ENCODE data around the gene PDCL2.

PDCL2 gene

DNA sequence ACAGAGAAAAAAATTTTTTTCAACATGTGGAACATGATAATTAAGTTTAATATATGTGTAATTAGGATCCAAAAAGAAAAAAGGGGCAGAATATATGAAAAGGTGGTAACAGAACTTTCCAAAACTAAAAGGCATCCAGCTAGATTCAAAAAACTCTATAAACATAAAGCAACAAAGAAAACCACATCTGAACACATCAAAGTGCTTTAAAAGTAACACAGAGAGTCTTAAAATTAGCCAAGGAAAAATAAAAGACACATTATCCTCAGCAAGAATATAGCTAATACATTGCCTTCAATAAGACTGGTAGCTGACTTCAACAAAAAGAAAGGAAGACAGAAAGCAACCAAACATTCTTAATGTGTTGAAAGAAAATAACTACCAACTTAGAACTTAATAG is 53.5 kb downstream of the PDCL2 start:
- no peak for DNase-seq (ENCODE audit: low read depth)

GRCh38 chr4:55534306-55534705 is 57.7 kb downstream of the PDCL2 start:
- DNase-seq (ENCODE audit: low read depth) = no peak

DNA sequence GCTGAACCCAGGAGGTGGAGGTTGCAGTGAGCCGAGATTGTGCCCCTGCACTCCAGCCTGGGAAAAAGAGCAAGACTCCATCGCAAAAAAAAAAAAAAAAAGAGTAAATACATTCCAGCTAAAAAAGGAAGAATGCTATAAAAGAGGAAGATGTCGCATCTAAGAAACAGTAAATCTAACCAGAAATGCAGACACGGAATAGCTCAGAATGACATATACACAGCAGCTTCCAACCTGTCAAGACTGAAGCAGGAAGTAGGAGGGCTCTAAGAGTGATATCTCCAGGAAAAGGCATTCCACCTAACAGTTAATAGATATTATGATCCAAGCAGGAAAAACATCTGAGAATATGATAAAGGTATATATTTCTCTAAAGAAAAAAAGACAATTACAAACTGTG is 61.4 kb downstream of the PDCL2 start:
- DNase-seq (ENCODE audit: low read depth) = no peak

GRCh38 chr4:55530167-55530566 is 61.9 kb downstream of the PDCL2 start:
- DNase-seq (ENCODE audit: low read depth) = no peak

DNA sequence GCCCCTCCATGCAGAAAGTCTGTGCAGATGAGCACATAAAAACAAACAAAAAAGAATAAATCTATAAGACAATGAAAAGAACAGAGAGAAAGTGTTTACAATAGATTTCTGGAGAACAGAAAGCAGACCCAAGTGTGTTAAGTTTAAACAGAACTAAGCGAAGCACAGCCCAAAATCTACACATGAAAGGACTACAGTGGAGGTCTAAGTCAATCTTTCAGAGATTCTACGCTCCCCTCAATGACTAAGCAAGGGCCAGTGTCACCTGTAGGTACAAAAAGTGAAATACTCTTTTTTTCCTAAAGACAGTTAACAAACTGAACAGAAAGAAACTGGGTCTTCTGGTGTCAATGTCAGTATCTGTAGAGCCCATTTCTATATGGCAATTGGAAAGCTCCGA is 63.6 kb downstream of the PDCL2 start:
- no peak for DNase-seq (ENCODE audit: low read depth)

DNA sequence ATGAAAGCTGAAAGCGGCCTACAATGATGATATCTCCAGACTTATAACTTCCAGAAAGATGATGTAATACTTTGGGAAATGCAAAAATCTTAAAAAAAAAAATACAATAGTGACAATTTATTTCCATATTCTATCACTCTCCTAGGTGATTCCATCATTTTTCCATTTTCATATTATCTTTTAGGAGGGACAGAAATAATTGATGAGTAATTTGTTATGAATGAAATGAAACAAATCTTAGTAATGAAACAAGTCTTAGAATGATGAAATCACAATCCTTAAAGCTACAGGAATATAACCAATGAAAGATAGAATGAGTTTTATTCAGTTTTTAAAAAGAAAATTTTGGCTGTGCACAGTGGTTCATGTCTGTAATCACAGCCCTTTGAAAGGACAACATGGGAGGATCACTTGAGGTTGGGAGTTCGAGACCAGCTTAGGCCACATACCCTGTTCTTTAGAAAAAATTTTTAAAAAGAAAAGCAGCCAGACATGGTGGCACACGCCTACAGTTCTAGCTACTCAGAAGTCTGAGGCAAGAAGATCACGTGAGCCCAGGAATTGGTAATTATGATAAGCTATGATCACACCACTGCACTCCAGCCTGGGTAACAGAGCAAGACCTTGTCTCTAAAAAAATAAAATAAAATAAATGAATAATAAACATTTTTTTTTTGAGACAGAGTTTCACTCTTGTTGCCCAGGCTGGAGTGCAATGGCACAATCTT is 67.0 kb downstream of the PDCL2 start:
- no peak for DNase-seq (ENCODE audit: low read depth)

- no peak for DNase-seq (ENCODE audit: low read depth)
Observed at GRCh38 chr4:55518442-55518841, 73.6 kb downstream of the PDCL2 start.

- no peak for DNase-seq (ENCODE audit: low read depth)
Observed at GRCh38 chr4:55517526-55518229, 74.4 kb downstream of the PDCL2 start.

- DNase-seq (ENCODE audit: low read depth) = no peak
Observed at GRCh38 chr4:55512922-55513571, 79.0 kb downstream of the PDCL2 start.

- DNase-seq (ENCODE audit: low read depth) = no peak
Observed at GRCh38 chr4:55512077-55512476, 80.0 kb downstream of the PDCL2 start.

DNA sequence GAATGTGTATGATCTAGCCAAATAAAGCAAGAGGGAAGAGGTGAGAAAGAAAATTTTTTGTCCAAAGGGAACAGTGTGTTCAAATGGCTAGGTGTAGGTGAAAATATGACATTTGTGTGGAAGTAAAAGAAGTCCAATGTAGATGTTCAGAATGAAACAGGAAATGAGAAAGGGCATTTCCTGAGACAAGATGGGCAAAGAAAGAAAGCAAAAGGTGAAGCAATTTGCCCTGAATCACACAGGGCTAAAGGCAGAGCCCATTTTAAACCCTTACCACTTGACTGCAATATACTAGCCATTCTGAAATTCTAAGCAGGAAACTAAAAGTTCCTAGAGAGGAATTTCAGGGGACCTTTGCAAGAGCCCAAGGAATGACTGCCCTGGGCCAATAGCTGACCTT is 81.4 kb downstream of the PDCL2 start:
- no peak for DNase-seq (ENCODE audit: low read depth)

DNA sequence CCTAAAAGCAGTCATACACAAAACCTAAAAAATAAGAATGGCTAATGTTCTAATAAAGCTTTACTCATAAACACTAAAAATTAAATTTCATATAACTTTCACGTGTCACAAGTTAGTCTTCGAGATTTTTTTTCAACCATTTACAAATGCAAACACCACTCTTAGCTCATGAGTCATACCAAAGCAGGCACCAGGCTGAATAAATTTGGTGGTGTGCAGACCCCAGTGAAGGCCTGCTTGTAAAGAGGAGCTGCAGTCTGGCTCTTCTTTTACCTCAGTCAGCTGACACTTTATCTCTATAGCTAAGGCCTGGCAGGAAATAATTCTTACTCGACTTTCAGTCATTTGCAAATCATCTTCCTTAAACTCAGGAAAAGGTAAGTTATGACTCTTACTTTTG is 82.8 kb downstream of the PDCL2 start:
- no peak for DNase-seq (ENCODE audit: low read depth)

DNA sequence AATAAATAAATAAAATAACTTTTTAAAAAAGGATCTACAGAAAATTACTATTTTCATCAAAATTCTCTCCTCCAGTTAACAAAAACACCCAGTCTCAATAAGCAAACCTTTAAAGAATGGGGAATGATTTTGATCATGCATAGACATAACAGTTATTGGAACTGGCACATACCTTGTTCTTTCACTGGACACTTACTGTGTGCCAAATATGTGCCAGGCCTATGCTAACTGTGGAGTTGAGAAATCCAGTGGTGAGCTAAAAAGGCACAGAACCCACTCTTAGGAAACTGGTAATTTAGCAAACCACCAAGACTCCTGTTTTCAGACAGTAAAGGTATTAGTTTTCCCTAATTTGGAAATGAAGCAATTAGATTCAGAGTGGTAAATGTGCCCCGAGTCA is 84.4 kb downstream of the PDCL2 start:
- no peak for DNase-seq (ENCODE audit: low read depth)
